K562 (cell line): ENCODE results near the gene GORASP1. TPM values are rescaled to one million over a fixed set of nuclear protein-coding genes. Genes with fewer than 3 reads are reported as not detected.

Source experiments
- CREB1 ChIP-seq, 2 experiments: sonication (generic) in 1 of 2; formaldehyde crosslinking in 1 of 2; IDR thresholded peaks; 2 replicates each; pipeline versions ENCODE4 v1.6.1 to v1.8.0; 2012 to 2022; ENCODE audit warnings: inconsistent platforms in 1 of 2, mild to moderate bottlenecking in 1 of 2, missing genetic modification reagents in 1 of 2, moderate library complexity in 1 of 2
- GMEB1 ChIP-seq: fragments of 250-450 bp; sonication (Bioruptor Pico); IDR thresholded peaks from 2 replicates; pipeline ENCODE4 v1.4.0; 2020; ENCODE audit warnings: mild to moderate bottlenecking
- HNRNPUL1 ChIP-seq: fragments of 200-400 bp; formaldehyde crosslinking; IDR thresholded peaks from 2 replicates; pipeline ENCODE4 v1.6.1; 2017; ENCODE audit warnings: low read length
- MGA ChIP-seq: fragments of 450-650 bp; IDR thresholded peaks from 2 replicates; pipeline ENCODE4 v1.6.1; 2016; ENCODE audit warnings: mild to moderate bottlenecking, moderate library complexity
- PPARD ChIP-seq: fragments of 250-450 bp; sonication (Bioruptor Pico); IDR thresholded peaks from 2 replicates; pipeline ENCODE4 v1.8.0; 2022; ENCODE audit warnings: inconsistent platforms, mild to moderate bottlenecking, moderate library complexity
- RBM25 ChIP-seq: fragments of 200-400 bp; formaldehyde crosslinking; IDR thresholded peaks from 2 replicates; pipeline ENCODE4 v1.6.1; 2018; ENCODE audit warnings: low read length, low read depth, moderate library complexity; ENCODE audit not compliant: severe bottlenecking
- ZNF778 ChIP-seq: fragments of 450-650 bp; formaldehyde crosslinking; IDR thresholded peaks from 2 replicates; pipeline ENCODE4 v1.4.0; 2020; ENCODE audit warnings: mild to moderate bottlenecking, moderate library complexity
- polyA plus RNA-seq, 8 experiments: library from polyadenylated mRNA; depleted of rRNA in 4 of 8; stranded (reverse) in 5 of 8; unstranded in 3 of 8; fragments of >200 nt; fragmentation: Nextera tagmentation in 2 of 8; fragmentation: Illumina TruSeq in 1 of 8; extraction: Ambion mirVana in 2 of 8; extraction: Trizol in 1 of 8; gene quantifications; 2 replicates each; pipeline versions ENCODE4 v1.2.1 to v1.2.3, GENCODE V29; 2011 to 2014; ENCODE audit warnings: inconsistent platforms in 1 of 8, missing spikeins in 1 of 8
- total RNA-seq, 7 experiments: library from RNA; depleted of rRNA in 6 of 7; stranded (reverse); fragments of >200 nt in 6 of 7; fragmentation: Illumina TruSeq in 2 of 7; extraction: Trizol in 2 of 7; gene quantifications; 2 replicates each; pipeline versions ENCODE4 v1.2.1 to v1.2.3, GENCODE V29; 2011 to 2021; ENCODE audit warnings: low replicate concordance in 1 of 7

The GORASP1 gene
- total and polyA plus RNA-seq, 9 of the 15 experiments (the other 6 are each of a cell fraction or from before 2014, with no cell fraction given): 8.4 to 87.9 (median 67.6) TPM

- no peak for TF ChIP-seq CREB1 (IDR thresholded peaks at IDR 0.05)
- TF ChIP-seq CREB1 (CRISPR knock-in tag; IDR thresholded peaks at IDR 0.05): no peak
- TF ChIP-seq ZNF778 (CRISPR knock-in tag): no peak
- no peak for TF ChIP-seq MGA
- TF ChIP-seq PPARD (CRISPR knock-in tag): no peak
- TF ChIP-seq GMEB1 (CRISPR knock-in tag): no peak
- TF ChIP-seq HNRNPUL1: no peak
- TF ChIP-seq RBM25: no peak
These were observed 23.4 kb upstream of the GORASP1 start (continued) for GRCh38 chr3:39130693-39131265.
